Measurements from ENCODE around the gene TTC34. TPM values are rescaled to one million over a fixed set of nuclear protein-coding genes. Genes with fewer than 3 reads are reported as not detected.

The TTC34 gene
- total RNA-seq, 1 donor from 2014 or later: 3.1 TPM

- no peak overlapping the region for H3K4me3 Mint-ChIP-seq
- DNase-seq (ENCODE audit: extremely low spot score, unreplicated experiment): no peak
- H3K4me1 Mint-ChIP-seq (ENCODE audit: unreplicated experiment): no peaks in the 10 kb centered on the region
- H3K36me3 Mint-ChIP-seq: no peaks in the 10 kb centered on the region
- H3K9me3 Mint-ChIP-seq: no peaks in the 10 kb centered on the region
- TF ChIP-seq, protein P1, sequence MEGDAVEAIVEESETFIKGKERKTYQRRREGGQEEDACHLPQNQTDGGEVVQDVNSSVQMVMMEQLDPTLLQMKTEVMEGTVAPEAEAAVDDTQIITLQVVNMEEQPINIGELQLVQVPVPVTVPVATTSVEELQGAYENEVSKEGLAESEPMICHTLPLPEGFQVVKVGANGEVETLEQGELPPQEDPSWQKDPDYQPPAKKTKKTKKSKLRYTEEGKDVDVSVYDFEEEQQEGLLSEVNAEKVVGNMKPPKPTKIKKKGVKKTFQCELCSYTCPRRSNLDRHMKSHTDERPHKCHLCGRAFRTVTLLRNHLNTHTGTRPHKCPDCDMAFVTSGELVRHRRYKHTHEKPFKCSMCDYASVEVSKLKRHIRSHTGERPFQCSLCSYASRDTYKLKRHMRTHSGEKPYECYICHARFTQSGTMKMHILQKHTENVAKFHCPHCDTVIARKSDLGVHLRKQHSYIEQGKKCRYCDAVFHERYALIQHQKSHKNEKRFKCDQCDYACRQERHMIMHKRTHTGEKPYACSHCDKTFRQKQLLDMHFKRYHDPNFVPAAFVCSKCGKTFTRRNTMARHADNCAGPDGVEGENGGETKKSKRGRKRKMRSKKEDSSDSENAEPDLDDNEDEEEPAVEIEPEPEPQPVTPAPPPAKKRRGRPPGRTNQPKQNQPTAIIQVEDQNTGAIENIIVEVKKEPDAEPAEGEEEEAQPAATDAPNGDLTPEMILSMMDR (conservative IDR thresholded peaks at IDR 0.05): no peak
- H3K27me3 Mint-ChIP-seq: no peaks in the 10 kb centered on the region
- no peak overlapping the region for H3K27ac Mint-ChIP-seq
Measured at GRCh38 chr1:2591581-2592261, 209.8 kb downstream of the TTC34 start.

DNA sequence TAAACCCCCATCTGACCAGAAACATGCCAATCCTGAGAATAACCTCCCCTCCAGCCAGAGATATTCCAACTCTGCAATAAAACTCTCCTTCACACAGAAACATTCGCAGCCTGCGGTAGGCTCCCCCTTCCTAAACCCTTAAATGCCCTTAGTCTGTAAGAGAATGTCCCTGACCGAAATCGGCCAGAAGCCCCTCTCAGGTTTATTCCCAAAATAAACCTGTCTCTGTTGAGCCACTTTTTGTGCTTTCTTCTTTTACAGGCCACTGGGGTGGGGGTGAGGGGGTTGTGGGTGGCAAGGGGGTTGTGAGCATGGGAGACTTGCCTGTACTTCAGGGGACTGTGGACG, 210.3 kb downstream of the TTC34 start:
- DNase-seq (ENCODE audit: extremely low spot score, unreplicated experiment): no peak
- TF ChIP-seq, protein P1 (conservative IDR thresholded peaks at IDR 0.05): no peak
- H3K36me3 Mint-ChIP-seq: no peaks in the 10 kb centered on the region
- H3K9me3 Mint-ChIP-seq: no peaks in the 10 kb centered on the region
- no peaks in the 10 kb centered on the region for H3K27me3 Mint-ChIP-seq
- no peaks in the 10 kb centered on the region for H3K4me1 Mint-ChIP-seq (ENCODE audit: unreplicated experiment)
- no peak overlapping the region for H3K4me3 Mint-ChIP-seq
- H3K27ac Mint-ChIP-seq: no peak overlapping the region

DNA sequence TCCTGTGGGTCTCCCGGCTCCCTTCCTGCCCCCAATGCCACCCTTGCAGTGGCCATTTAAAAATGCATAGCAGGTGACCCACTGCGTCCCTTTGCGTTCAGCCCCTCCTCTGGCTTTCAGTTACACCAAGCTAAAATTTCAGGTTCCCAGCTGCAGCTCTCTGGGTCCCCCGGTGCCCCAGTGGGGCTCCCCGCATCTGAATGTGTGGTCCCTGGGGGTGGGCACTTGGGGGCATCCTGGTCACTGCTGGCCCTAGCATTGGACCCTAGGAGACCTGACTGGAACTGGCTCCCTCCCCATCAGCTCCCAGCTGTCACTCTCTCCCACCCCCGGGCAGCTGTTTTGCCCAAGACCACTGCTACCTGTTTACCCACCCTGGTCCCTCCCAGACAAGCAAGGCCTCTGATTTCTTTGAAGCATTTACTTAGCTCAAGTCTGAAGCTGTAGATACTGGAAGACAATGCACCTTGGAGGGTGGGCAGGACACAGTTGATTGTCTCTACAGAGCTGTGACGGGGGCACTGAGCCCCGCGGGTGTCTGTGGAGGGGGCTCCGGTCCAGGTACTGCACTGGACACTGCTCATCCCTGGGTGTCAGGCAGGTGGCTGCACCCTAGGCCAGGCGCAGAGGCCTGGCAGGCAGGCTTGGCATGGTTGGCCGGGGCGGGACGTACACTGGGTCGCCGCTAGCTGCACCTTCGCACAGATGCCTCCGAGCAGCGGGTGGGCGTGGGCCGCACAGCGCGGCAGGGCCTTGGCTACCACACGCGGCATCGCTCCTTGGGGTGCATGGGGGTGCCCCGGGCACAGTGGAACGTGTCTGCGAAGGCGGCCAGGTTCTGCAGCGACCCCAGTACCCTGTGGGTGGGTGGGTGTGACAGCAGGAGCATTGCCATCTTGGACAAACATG, 211.0 kb downstream of the TTC34 start:
- H3K9me3 Mint-ChIP-seq: no peaks in the 10 kb centered on the region

GRCh38 chr1:2589431-2590232, 211.9 kb downstream of the TTC34 start:
- peaks cover 5% of the 10 kb centered on the region for H3K4me1 Mint-ChIP-seq (ENCODE audit: unreplicated experiment)
- no peaks in the 10 kb centered on the region for H3K36me3 Mint-ChIP-seq
- no peaks in the 10 kb centered on the region for H3K9me3 Mint-ChIP-seq
- no peaks in the 10 kb centered on the region for H3K27me3 Mint-ChIP-seq
- H3K4me3 Mint-ChIP-seq: no peak overlapping the region
- no peak for DNase-seq (ENCODE audit: extremely low spot score, unreplicated experiment)
- H3K27ac Mint-ChIP-seq: no peak overlapping the region
- TF ChIP-seq, protein P1 (conservative IDR thresholded peaks at IDR 0.05): no peak

More for the DNA sequence above, 211.0 kb downstream of the TTC34 start:
- no peaks in the 10 kb centered on the region for H3K27me3 Mint-ChIP-seq
- DNase-seq (ENCODE audit: extremely low spot score, unreplicated experiment): no peak
- TF ChIP-seq, protein P1 (conservative IDR thresholded peaks at IDR 0.05): no peak
- H3K4me3 Mint-ChIP-seq: no peak overlapping the region
- H3K4me1 Mint-ChIP-seq (ENCODE audit: unreplicated experiment): no peaks in the 10 kb centered on the region
- no peak overlapping the region for H3K27ac Mint-ChIP-seq
- no peaks in the 10 kb centered on the region for H3K36me3 Mint-ChIP-seq

- no peak for DNase-seq (ENCODE audit: extremely low spot score, unreplicated experiment)
- peaks cover 8% of the 10 kb centered on the region for H3K4me1 Mint-ChIP-seq (ENCODE audit: unreplicated experiment)
- H3K36me3 Mint-ChIP-seq: no peaks in the 10 kb centered on the region
- H3K27ac Mint-ChIP-seq: no peak overlapping the region
- H3K9me3 Mint-ChIP-seq: no peaks in the 10 kb centered on the region
- H3K27me3 Mint-ChIP-seq: no peaks in the 10 kb centered on the region
- TF ChIP-seq, protein P1 (conservative IDR thresholded peaks at IDR 0.05): no peak
- H3K4me3 Mint-ChIP-seq: no peak overlapping the region
Measured at GRCh38 chr1:2588661-2589430, 212.6 kb downstream of the TTC34 start.

Measured in type B pancreatic cell (in vitro differentiated cells).